ENCODE results near the gene SOX8. TPM values are rescaled to one million over a fixed set of nuclear protein-coding genes. Genes with fewer than 3 reads are reported as not detected.
"Not testable (repeated sequence)": the region's sequence is repeated elsewhere in the genome, so short reads cannot be mapped to it uniquely, and the experiment has no call there.

The SOX8 gene
- polyA plus RNA-seq, 6 donors from 2014 or later: not detected

- DNase-seq (no peak), ATAC-seq (ENCODE audit: low read depth in 2 of 2) (no peak)
- H3K9me3 Mint-ChIP-seq: peaks cover 14 to 38% (median 29%) of the 10 kb centered on the region in 7 donors
- H3K4me3 Mint-ChIP-seq: no peak overlapping the region
- H3K27ac Mint-ChIP-seq: no peak overlapping the region
- no peaks in the 10 kb centered on the region for H3K27me3 Mint-ChIP-seq
- no peaks in the 10 kb centered on the region for H3K4me1 Mint-ChIP-seq
- peaks cover 42 to 46% of the 10 kb centered on the region in 2 donors for H3K36me3 Mint-ChIP-seq
Measured at GRCh38 chr16:945271-946047, 36.1 kb upstream of the SOX8 start.

- DNase-seq (no peak), ATAC-seq (ENCODE audit: low read depth in 2 of 2) (no peak)
- Mint-ChIP-seq H3K9me3 (peaks cover 12 to 33% (median 25%) of the 10 kb centered on the region in 7 donors), H3K27me3 (no peaks in the 10 kb centered on the region), H3K4me1 (no peaks in the 10 kb centered on the region), H3K4me3 (no peak overlapping the region), H3K27ac (peak overlapping the region in 1 of 6 donors; percentile 63), H3K36me3 (peaks cover 36 to 40% of the 10 kb centered on the region in 2 donors)
Measured at GRCh38 chr16:946048-946395, 35.5 kb upstream of the SOX8 start.

- Mint-ChIP-seq H3K4me3 (no peak overlapping the region), H3K9me3 (peaks cover 8 to 20% (median 14%) of the 10 kb centered on the region in 7 donors)
Measured at GRCh38 chr16:947255-947921, 34.2 kb upstream of the SOX8 start.

GRCh38 chr16:947922-948303 is 33.7 kb upstream of the SOX8 start:
- H3K4me3 Mint-ChIP-seq; H3K27me3 Mint-ChIP-seq; ATAC-seq (ENCODE audit: low read depth in 2 of 2); DNase-seq; H3K4me1 Mint-ChIP-seq; H3K27ac Mint-ChIP-seq: not testable (repeated sequence)
- peaks cover 17 to 26% of the 10 kb centered on the region in 2 donors for H3K36me3 Mint-ChIP-seq
- H3K9me3 Mint-ChIP-seq: peaks cover 4 to 14% (median 9%) of the 10 kb centered on the region in 7 donors

More at GRCh38 chr16:947255-947921, 34.2 kb upstream of the SOX8 start:
- Mint-ChIP-seq H3K36me3 (peaks cover 22 to 31% of the 10 kb centered on the region in 2 donors), H3K4me1 (peaks cover 0 to 1% (median 0%) of the 10 kb centered on the region in 3 donors), H3K27me3 (no peaks in the 10 kb centered on the region), H3K27ac (no peak overlapping the region)
- DNase-seq: no peak
- ATAC-seq (ENCODE audit: low read depth in 2 of 2): no peak

GRCh38 chr16:948767-949166 is 32.8 kb upstream of the SOX8 start:
- ATAC-seq (ENCODE audit: low read depth in 2 of 2); H3K27me3 Mint-ChIP-seq; H3K27ac Mint-ChIP-seq; DNase-seq; H3K4me3 Mint-ChIP-seq; H3K4me1 Mint-ChIP-seq: not testable (repeated sequence)
- H3K9me3 Mint-ChIP-seq: peaks cover 2 to 11% (median 7%) of the 10 kb centered on the region in 7 donors
- H3K36me3 Mint-ChIP-seq: peaks cover 12 to 23% of the 10 kb centered on the region in 2 donors

- H3K36me3 Mint-ChIP-seq: peaks cover 10 to 21% of the 10 kb centered on the region in 2 donors
- H3K27ac Mint-ChIP-seq; H3K27me3 Mint-ChIP-seq; H3K4me3 Mint-ChIP-seq; H3K9me3 Mint-ChIP-seq; DNase-seq; ATAC-seq (ENCODE audit: low read depth in 2 of 2): not testable (repeated sequence)
- H3K4me1 Mint-ChIP-seq: peaks cover 0 to 13% (median 8%) of the 10 kb centered on the region in 3 donors
Measured at GRCh38 chr16:950733-951573, 30.6 kb upstream of the SOX8 start.

- H3K4me1 Mint-ChIP-seq: peaks cover 2 to 16% (median 13%) of the 10 kb centered on the region in 3 donors
- no peak overlapping the region for H3K27ac Mint-ChIP-seq
- H3K27me3 Mint-ChIP-seq: no peaks in the 10 kb centered on the region
- peaks cover 15 to 18% of the 10 kb centered on the region in 2 donors for H3K36me3 Mint-ChIP-seq
- no peak for DNase-seq
- no peak overlapping the region for H3K4me3 Mint-ChIP-seq
- peaks cover 0 to 2% (median 0%) of the 10 kb centered on the region in 7 donors for H3K9me3 Mint-ChIP-seq
- no peak for ATAC-seq (ENCODE audit: low read depth in 2 of 2)
Measured at GRCh38 chr16:951660-952301, 29.8 kb upstream of the SOX8 start.

GRCh38 chr16:952321-952720 is 29.2 kb upstream of the SOX8 start:
- no peak for ATAC-seq (ENCODE audit: low read depth in 2 of 2)

GRCh38 chr16:953818-954217 is 27.8 kb upstream of the SOX8 start:
- DNase-seq; H3K27ac Mint-ChIP-seq; H3K9me3 Mint-ChIP-seq; H3K27me3 Mint-ChIP-seq; H3K4me3 Mint-ChIP-seq; ATAC-seq (ENCODE audit: low read depth in 2 of 2): not testable (repeated sequence)
- peaks cover 10 to 15% of the 10 kb centered on the region in 2 donors for H3K36me3 Mint-ChIP-seq
- H3K4me1 Mint-ChIP-seq: peaks cover 2 to 20% (median 18%) of the 10 kb centered on the region in 3 donors

More at GRCh38 chr16:952321-952720, 29.2 kb upstream of the SOX8 start:
- Mint-ChIP-seq H3K36me3 (peaks cover 13 to 15% of the 10 kb centered on the region in 2 donors), H3K4me3 (no peak overlapping the region), H3K9me3 (peaks cover 0 to 2% (median 0%) of the 10 kb centered on the region in 7 donors), H3K27me3 (no peaks in the 10 kb centered on the region), H3K4me1 (peaks cover 2 to 18% (median 15%) of the 10 kb centered on the region in 3 donors), H3K27ac (no peak overlapping the region)
- no peak for DNase-seq

GRCh38 chr16:955766-956165 is 25.8 kb upstream of the SOX8 start:
- not testable (repeated sequence) for H3K27me3 Mint-ChIP-seq; DNase-seq; ATAC-seq (ENCODE audit: low read depth in 2 of 2); H3K9me3 Mint-ChIP-seq; H3K4me3 Mint-ChIP-seq
- peaks cover 10 to 15% of the 10 kb centered on the region in 2 donors for H3K36me3 Mint-ChIP-seq
- peak overlapping the region in 1 of 6 donors; percentile 62 for H3K27ac Mint-ChIP-seq
- H3K4me1 Mint-ChIP-seq: peaks cover 2 to 24% (median 18%) of the 10 kb centered on the region in 3 donors

- H3K4me1 Mint-ChIP-seq: peaks cover 8 to 20% (median 20%) of the 10 kb centered on the region in 3 donors
- H3K4me3 Mint-ChIP-seq: no peak overlapping the region
- H3K9me3 Mint-ChIP-seq: no peaks in the 10 kb centered on the region
- peak overlapping the region in 1 of 6 donors; percentile 70 for H3K27ac Mint-ChIP-seq
- no peak for ATAC-seq (ENCODE audit: low read depth in 2 of 2)
- no peaks in the 10 kb centered on the region for H3K27me3 Mint-ChIP-seq
- peaks cover 3 to 9% of the 10 kb centered on the region in 2 donors for H3K36me3 Mint-ChIP-seq
- no peak for DNase-seq
Measured at GRCh38 chr16:959232-960040, 22.1 kb upstream of the SOX8 start.

- Mint-ChIP-seq H3K27ac (no peak overlapping the region), H3K36me3 (peaks cover 7 to 23% of the 10 kb centered on the region in 2 donors), H3K4me3 (no peak overlapping the region), H3K9me3 (peaks cover 0 to 4% (median 0%) of the 10 kb centered on the region in 7 donors), H3K27me3 (no peaks in the 10 kb centered on the region), H3K4me1 (peaks cover 6 to 26% (median 21%) of the 10 kb centered on the region in 3 donors)
- ATAC-seq (ENCODE audit: low read depth in 2 of 2) (no peak), DNase-seq (no peak)
Measured at GRCh38 chr16:962366-962765, 19.2 kb upstream of the SOX8 start.

Data from naive B cell (primary cell).